Nephron progenitor cell (in vitro differentiated cells): ENCODE data around the gene MAPK8IP2.

ENCODE experiments used
- DNase-seq: peaks from one replicate; pipeline ENCODE4 v3.0.0; 2021
- H3K27ac Mint-ChIP-seq: 2 replicates; pipeline ENCODE4 v1.8.0; 2021; ENCODE audit warnings: mild to moderate bottlenecking, moderate library complexity, mixed read lengths
- H3K27me3 Mint-ChIP-seq: 2 replicates; pipeline ENCODE4 v1.8.0; 2021; ENCODE audit warnings: mild to moderate bottlenecking, low read depth, mixed read lengths; ENCODE audit not compliant: poor library complexity
- H3K36me3 Mint-ChIP-seq: 2 replicates; pipeline ENCODE4 v1.8.0; 2021; ENCODE audit warnings: low read depth, mixed read lengths
- H3K4me1 Mint-ChIP-seq: 2 replicates; pipeline ENCODE4 v1.8.0; 2021; ENCODE audit warnings: mixed read lengths
- H3K4me3 Mint-ChIP-seq: 2 replicates; pipeline ENCODE4 v1.8.0; 2021; ENCODE audit warnings: mild to moderate bottlenecking, moderate library complexity, mixed read lengths
- H3K9me3 Mint-ChIP-seq: 2 replicates; pipeline ENCODE4 v1.8.0; 2021; ENCODE audit warnings: mild to moderate bottlenecking, moderate library complexity, mixed read lengths
- CTCF ChIP-seq: fragments of 200-600 bp; sonication (generic); IDR thresholded peaks from 2 replicates; pipeline ENCODE4 v1.5.0; 2021; ENCODE audit warnings: antibody characterized with exemption

MAPK8IP2 gene

DNA sequence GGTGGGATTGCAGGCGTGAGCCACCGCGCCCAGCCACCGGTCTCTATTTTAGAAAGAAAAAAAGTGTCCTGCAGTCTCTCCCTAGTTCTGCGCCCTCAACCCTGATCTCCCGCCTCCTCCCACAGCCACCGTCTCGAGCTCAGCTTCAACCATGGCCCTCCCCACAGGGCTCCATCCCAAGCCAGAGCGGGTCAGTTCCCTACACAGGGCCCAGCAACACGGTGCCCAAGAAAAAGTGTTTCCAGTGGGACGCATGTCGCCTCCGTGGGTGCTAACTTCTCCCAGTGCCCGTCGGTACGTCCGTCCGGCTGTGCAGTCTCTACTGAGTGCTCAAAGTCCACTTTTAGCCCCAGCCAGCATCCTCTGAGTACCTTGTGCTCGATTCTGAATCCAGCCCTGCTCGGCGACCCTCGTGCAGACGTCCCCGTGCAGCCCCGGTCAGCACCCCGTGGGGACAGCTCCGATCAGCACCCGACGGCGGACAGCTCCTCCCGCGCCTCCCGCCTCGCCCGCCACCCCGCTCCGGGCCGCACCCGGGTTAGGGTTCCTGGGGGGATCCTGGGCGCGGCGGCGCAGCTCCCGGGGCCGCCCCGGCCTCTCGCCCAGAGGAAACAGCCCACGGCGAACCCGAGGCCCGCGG, 657 bp upstream of the MAPK8IP2 start:
- H3K27me3 Mint-ChIP-seq = peaks cover 34% of the 10 kb centered on the region
- no peaks in the 10 kb centered on the region for H3K9me3 Mint-ChIP-seq
- H3K4me3 Mint-ChIP-seq = peak overlapping the region; percentile 70
- peak; percentile 95 for DNase-seq
- no peak for TF ChIP-seq CTCF
- peaks cover 22% of the 10 kb centered on the region for H3K4me1 Mint-ChIP-seq
- peaks cover 13% of the 10 kb centered on the region for H3K36me3 Mint-ChIP-seq
- no peak overlapping the region for H3K27ac Mint-ChIP-seq

DNA sequence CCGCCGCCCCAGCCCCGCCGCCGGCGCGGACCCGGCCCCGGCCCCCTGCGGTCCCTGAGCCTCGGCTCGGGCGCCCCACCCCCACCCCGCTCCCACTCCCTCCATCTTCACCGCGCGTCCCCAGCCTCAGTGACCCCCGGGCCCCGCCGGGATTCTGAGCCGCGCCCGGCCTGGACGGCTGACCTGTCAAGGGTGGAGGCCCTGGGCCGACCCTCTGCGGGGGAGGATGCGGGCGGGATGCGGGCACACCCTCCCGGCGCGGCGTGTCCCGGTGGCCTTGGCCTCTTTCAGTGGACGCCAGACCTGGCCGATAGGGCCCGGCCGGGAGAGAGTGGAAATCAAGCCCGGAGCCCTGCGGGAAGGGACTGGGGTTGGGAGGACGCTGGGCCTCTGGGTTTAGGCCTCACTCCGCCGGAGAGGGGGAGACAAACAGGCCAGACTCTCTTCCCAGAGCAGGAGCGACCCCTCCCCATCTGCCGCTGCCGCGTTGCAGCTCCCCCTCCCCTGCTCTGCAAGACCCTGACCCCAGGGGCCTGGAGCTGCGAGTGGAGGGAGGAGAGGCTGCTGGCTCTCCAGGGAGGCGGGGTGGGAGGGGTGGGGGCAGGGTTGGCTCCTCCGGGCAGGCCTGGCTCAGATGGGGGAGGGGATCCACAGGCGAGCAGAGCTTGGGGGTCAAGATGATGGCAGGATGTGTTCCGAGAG, 525 bp downstream of the MAPK8IP2 start:
- Mint-ChIP-seq H3K27me3 (peaks cover 34% of the 10 kb centered on the region), H3K27ac (no peak overlapping the region), H3K4me3 (peak overlapping the region; percentile 82), H3K36me3 (peaks cover 13% of the 10 kb centered on the region), H3K9me3 (no peaks in the 10 kb centered on the region), H3K4me1 (peaks cover 22% of the 10 kb centered on the region)
- no peak for TF ChIP-seq CTCF
- peak; percentile 42 for DNase-seq

DNA sequence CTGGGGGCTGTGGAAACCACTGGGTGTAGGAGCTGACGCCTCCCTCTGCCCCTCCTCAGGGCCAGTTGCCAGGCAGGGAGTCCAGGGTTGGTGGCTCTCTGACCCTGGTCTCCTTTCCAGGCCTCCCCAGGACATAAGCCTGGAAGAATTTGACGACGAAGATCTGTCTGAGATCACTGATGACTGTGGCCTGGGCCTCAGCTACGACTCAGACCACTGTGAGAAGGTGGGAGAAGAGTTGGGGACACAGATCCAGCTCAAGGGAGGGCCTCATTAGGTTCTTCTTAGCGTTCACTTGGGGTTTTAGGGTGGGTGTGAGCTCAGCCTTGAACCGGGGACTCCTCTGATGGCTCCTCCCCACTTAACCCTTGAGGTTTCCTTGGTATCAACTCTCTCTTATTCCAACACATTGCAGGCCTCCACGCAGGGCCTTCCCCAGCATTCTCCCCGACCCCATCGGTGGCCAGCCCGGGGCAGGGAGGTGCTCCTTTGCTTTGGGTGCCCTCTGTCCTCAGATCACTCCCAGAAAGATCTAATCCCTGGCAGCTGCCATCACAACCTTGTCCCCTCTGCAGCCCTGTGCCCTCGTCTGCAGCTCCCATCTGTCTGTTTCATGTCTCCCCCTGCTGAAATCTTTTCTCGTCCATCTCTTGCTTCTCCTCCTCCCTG, 1.2 kb downstream of the MAPK8IP2 start:
- peaks cover 8% of the 10 kb centered on the region for H3K36me3 Mint-ChIP-seq
- no peak for DNase-seq
- peaks cover 22% of the 10 kb centered on the region for H3K4me1 Mint-ChIP-seq
- TF ChIP-seq CTCF = no peak
- no peak overlapping the region for H3K27ac Mint-ChIP-seq
- peaks cover 37% of the 10 kb centered on the region for H3K27me3 Mint-ChIP-seq
- H3K9me3 Mint-ChIP-seq = no peaks in the 10 kb centered on the region
- H3K4me3 Mint-ChIP-seq = peak overlapping the region; percentile 82

DNA sequence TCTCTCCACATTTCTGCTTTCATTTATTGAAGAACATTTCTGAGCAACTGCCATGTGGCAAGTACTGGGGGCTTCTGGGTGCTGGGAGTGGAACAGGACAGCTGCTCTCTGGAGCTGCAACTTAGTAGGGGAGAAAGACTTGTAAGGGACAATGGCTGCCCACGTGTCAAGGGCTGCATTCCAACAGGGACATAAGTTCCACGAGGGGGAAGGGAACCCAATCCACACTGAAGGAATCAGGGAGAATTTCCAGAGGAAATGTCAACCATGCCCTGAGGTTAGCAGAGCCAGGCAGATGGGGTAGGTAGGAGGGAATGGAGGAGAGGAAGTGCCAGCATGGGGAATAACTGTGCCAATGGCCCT, 1.7 kb downstream of the MAPK8IP2 start:
- Mint-ChIP-seq H3K27ac (no peak overlapping the region), H3K4me1 (peaks cover 22% of the 10 kb centered on the region), H3K4me3 (peak overlapping the region; percentile 82), H3K36me3 (peaks cover 3% of the 10 kb centered on the region), H3K27me3 (peaks cover 36% of the 10 kb centered on the region), H3K9me3 (no peaks in the 10 kb centered on the region)
- no peak for DNase-seq
- no peak for TF ChIP-seq CTCF

DNA sequence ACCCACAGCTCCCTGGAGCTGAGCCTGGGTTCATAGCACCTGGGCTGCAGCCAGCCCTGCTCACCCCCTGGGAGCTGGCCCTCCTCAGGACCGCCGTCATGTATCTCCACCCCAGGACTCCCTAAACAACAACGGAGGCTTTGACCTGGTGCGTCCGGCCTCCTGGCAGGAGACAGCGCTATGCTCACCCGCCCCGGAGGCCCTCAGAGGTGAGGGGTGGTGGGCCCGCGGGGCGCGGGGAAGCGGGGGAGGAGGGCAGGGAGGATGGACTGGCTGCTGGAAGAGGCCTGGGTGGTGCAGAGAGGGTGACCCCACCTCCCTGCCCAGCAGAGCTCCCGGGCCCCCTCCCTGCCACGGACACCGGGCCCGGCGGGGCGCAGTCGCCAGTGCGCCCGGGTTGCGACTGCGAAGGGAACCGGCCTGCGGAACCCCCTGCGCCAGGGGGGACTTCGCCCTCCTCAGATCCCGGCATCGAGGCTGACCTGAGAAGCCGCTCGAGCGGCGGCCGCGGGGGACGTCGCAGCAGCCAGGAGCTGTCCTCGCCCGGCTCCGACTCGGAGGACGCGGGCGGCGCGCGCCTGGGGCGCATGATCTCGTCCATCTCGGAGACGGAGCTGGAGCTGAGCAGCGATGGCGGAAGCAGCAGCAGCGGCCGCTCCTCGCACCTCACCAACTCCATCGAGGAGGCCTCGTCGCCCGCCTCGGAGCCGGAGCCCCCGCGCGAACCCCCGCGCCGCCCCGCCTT, 3.1 kb downstream of the MAPK8IP2 start:
- no peak for TF ChIP-seq CTCF
- peaks cover 30% of the 10 kb centered on the region for H3K4me1 Mint-ChIP-seq
- H3K27me3 Mint-ChIP-seq = peaks cover 33% of the 10 kb centered on the region
- no peak overlapping the region for H3K27ac Mint-ChIP-seq
- DNase-seq = no peak
- no peaks in the 10 kb centered on the region for H3K36me3 Mint-ChIP-seq
- H3K4me3 Mint-ChIP-seq = no peak overlapping the region
- no peaks in the 10 kb centered on the region for H3K9me3 Mint-ChIP-seq
